K562 (cell line): ENCODE results near the gene AGPAT4. TPM values are rescaled to one million over a fixed set of nuclear protein-coding genes. Genes with fewer than 3 reads are reported as not detected.
A peak's percentile ranks its signal among the peaks of the same experiment; 100 is the strongest.

Experiments used
- CC2D1A ChIP-seq: fragments of 450-650 bp; IDR thresholded peaks from 2 replicates; pipeline ENCODE4 v1.6.1; 2017; ENCODE audit warnings: mild to moderate bottlenecking
- CHD2 ChIP-seq: IDR thresholded peaks from 2 replicates; pipeline ENCODE4 v1.6.1; 2011; ENCODE audit warnings: low read depth, low read length
- EGR1 ChIP-seq: fragments of 450-650 bp; conservative IDR thresholded peaks from 2 replicates; pipeline ENCODE4 v1.6.1; 2017; ENCODE audit warnings: mild to moderate bottlenecking
- FIP1L1 ChIP-seq: fragments of 200-400 bp; formaldehyde crosslinking; IDR thresholded peaks from 2 replicates; pipeline ENCODE4 v1.6.1; 2018; ENCODE audit warnings: mild to moderate bottlenecking, low read depth, low read length; ENCODE audit not compliant: poor library complexity, severe bottlenecking
- FOXA1 ChIP-seq: fragments of 450-650 bp; IDR thresholded peaks from 2 replicates; pipeline ENCODE4 v1.6.1; 2016; ENCODE audit warnings: mild to moderate bottlenecking, borderline replicate concordance
- GABPB1 ChIP-seq: sonication (generic); formaldehyde crosslinking; IDR thresholded peaks from 2 replicates; pipeline ENCODE4 v1.8.0; 2022; ENCODE audit warnings: mild to moderate bottlenecking, missing genetic modification reagents
- GATAD2B ChIP-seq: fragments of 450-650 bp; IDR thresholded peaks from 2 replicates; pipeline ENCODE4 v1.6.1; 2017; ENCODE audit warnings: mild to moderate bottlenecking, borderline replicate concordance
- HMG20B ChIP-seq: fragments of 250-450 bp; sonication (Bioruptor Pico); IDR thresholded peaks from 2 replicates; pipeline ENCODE4 v1.5.0; 2021; ENCODE audit warnings: mild to moderate bottlenecking
- KDM1A ChIP-seq, 2 experiments: fragments of 450-650 bp; IDR thresholded peaks; 2 replicates each; pipeline ENCODE4 v1.6.1; 2016; ENCODE audit warnings: mild to moderate bottlenecking in 2 of 2
- MAFK ChIP-seq: IDR thresholded peaks from 2 replicates; pipeline ENCODE4 v1.6.1; 2011; ENCODE audit warnings: low read length, improper control_type of control experiment
- RB1 ChIP-seq: fragments of 450-650 bp; IDR thresholded peaks from 2 replicates; pipeline ENCODE4 v1.6.1; 2017; ENCODE audit warnings: low read depth, mild to moderate bottlenecking
- RCOR1 ChIP-seq, 2 experiments: IDR thresholded peaks; 2 replicates each; pipeline ENCODE4 v1.6.1; 2012; ENCODE audit warnings: low read depth in 2 of 2, low read length in 2 of 2, borderline replicate concordance in 1 of 2, improper control_type of control experiment in 1 of 2
- SMARCA5 ChIP-seq: fragments of 450-650 bp; IDR thresholded peaks from 2 replicates; pipeline ENCODE4 v1.6.1; 2016
- STAG1 ChIP-seq: sonication (generic); formaldehyde crosslinking; IDR thresholded peaks from 2 replicates; pipeline ENCODE4 v1.5.0; 2020; ENCODE audit warnings: missing genetic modification reagents, borderline replicate concordance
- WHSC1 ChIP-seq: IDR thresholded peaks from one replicate; pipeline ENCODE4 v1.6.1; 2012; ENCODE audit warnings: low read length, control low read depth, inconsistent platforms
- XRCC3 ChIP-seq: fragments of 450-650 bp; IDR thresholded peaks from 2 replicates; pipeline ENCODE4 v1.6.1; 2017; ENCODE audit warnings: mild to moderate bottlenecking, moderate library complexity
- ZNF140 ChIP-seq: fragments of 250-450 bp; sonication (Bioruptor Pico); IDR thresholded peaks from 2 replicates; pipeline ENCODE4 v1.8.0; 2021; ENCODE audit warnings: moderate library complexity, mild to moderate bottlenecking, inconsistent platforms
- ZNF224 ChIP-seq: sonication (generic); formaldehyde crosslinking; IDR thresholded peaks from 2 replicates; pipeline ENCODE4 v1.8.0; 2022; ENCODE audit warnings: mild to moderate bottlenecking, missing genetic modification reagents
- ZNF507 ChIP-seq: conservative IDR thresholded peaks from 2 replicates; pipeline ENCODE4 v1.6.1; 2017; ENCODE audit warnings: missing genetic modification characterization, missing compliant biosample characterization
- polyA plus RNA-seq, 8 experiments: library from polyadenylated mRNA; depleted of rRNA in 4 of 8; stranded (reverse) in 5 of 8; unstranded in 3 of 8; fragments of >200 nt; fragmentation: Nextera tagmentation in 2 of 8; fragmentation: Illumina TruSeq in 1 of 8; extraction: Ambion mirVana in 2 of 8; extraction: Trizol in 1 of 8; gene quantifications; 2 replicates each; pipeline versions ENCODE4 v1.2.1 to v1.2.3, GENCODE V29; 2011 to 2014; ENCODE audit warnings: inconsistent platforms in 1 of 8, missing spikeins in 1 of 8
- total RNA-seq, 7 experiments: library from RNA; depleted of rRNA in 6 of 7; stranded (reverse); fragments of >200 nt in 6 of 7; fragmentation: Illumina TruSeq in 2 of 7; extraction: Trizol in 2 of 7; gene quantifications; 2 replicates each; pipeline versions ENCODE4 v1.2.1 to v1.2.3, GENCODE V29; 2011 to 2021; ENCODE audit warnings: low replicate concordance in 1 of 7
- TF ChIP-seq, protein P1 (sequence below): sonication (generic); formaldehyde crosslinking; IDR thresholded peaks from 2 replicates; pipeline ENCODE4 v1.8.0; 2022; ENCODE audit warnings: mild to moderate bottlenecking, low read depth, missing genetic modification reagents
- TF ChIP-seq, protein P2 (sequence below): fragments of 250-450 bp; sonication (Bioruptor Pico); IDR thresholded peaks from 2 replicates; pipeline ENCODE4 v1.8.0; 2022; ENCODE audit warnings: inconsistent platforms, mild to moderate bottlenecking, moderate library complexity, borderline replicate concordance
- TF ChIP-seq, protein P3 (sequence below): fragments of 450-650 bp; formaldehyde crosslinking; IDR thresholded peaks from 2 replicates; pipeline ENCODE4 v1.4.0; 2020; ENCODE audit warnings: mild to moderate bottlenecking, moderate library complexity
- TF ChIP-seq, protein P4 (sequence below): fragments of 250-450 bp; sonication (Bioruptor Pico); IDR thresholded peaks from 2 replicates; pipeline ENCODE4 v1.5.0; 2022; ENCODE audit warnings: mild to moderate bottlenecking
- TF ChIP-seq, protein P5 (sequence below): fragments of 450-650 bp; formaldehyde crosslinking; IDR thresholded peaks from 2 replicates; pipeline ENCODE4 v1.4.0; 2020; ENCODE audit warnings: mild to moderate bottlenecking, moderate library complexity

The AGPAT4 gene
- total and polyA plus RNA-seq, 9 of the 15 experiments (the other 6 are each of a cell fraction or from before 2014, with no cell fraction given) = 2.2 to 15.0 (median 5.7) TPM

DNA sequence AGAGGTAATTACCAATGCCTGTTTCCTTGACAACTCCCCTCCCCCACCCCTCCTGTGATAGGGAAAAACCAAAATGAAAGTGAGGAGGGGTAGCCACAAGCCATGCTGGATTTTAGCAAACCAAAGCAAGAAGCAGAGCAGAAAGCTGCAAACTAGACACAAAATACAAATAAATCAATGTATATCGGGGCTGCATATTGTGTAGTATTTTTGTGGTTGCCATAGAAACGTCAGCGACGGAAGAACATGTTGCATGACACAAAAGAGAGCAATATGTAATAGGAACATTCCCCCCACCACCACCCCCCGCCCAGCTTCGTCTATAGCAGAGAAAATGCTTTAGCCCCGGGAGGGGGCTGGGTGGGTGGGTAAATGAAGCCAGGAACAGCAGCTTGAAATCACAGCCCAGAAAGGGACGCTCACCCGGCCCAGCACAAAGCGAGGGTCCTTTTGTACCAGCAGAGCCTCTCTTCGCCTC lies 548 bp downstream of the AGPAT4 start (continued):
- TF ChIP-seq FOXA1 (no peak), GABPB1 (no peak), GATAD2B (no peak), STAG1 (CRISPR knock-in tag) (no peak), WHSC1 (no peak), RCOR1 (IDR thresholded peaks at IDR 0.05; ENCODE audit: borderline replicate concordance in 1 of 2, low read depth in 2 of 2, low read length in 2 of 2) (no peak), XRCC3 (no peak), CHD2 (peak; percentile 70), FIP1L1 (no peak), RB1 (no peak), SMARCA5 (no peak), CC2D1A (no peak), KDM1A (IDR thresholded peaks at IDR 0.05) (peak in 1 of 2 experiments; percentile 18; a peak in 1 of 4 replicates), ZNF224 (no peak), EGR1 (no peak; the same call in 1 of the 2 replicates), ZNF507 (tag) (no peak), ZNF140 (CRISPR knock-in tag) (no peak), MAFK (no peak), HMG20B (CRISPR knock-in tag) (no peak)
- TF ChIP-seq, protein P1, sequence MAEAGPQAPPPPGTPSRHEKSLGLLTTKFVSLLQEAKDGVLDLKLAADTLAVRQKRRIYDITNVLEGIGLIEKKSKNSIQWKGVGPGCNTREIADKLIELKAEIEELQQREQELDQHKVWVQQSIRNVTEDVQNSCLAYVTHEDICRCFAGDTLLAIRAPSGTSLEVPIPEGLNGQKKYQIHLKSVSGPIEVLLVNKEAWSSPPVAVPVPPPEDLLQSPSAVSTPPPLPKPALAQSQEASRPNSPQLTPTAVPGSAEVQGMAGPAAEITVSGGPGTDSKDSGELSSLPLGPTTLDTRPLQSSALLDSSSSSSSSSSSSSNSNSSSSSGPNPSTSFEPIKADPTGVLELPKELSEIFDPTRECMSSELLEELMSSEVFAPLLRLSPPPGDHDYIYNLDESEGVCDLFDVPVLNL = no peak
- TF ChIP-seq, protein P2, sequence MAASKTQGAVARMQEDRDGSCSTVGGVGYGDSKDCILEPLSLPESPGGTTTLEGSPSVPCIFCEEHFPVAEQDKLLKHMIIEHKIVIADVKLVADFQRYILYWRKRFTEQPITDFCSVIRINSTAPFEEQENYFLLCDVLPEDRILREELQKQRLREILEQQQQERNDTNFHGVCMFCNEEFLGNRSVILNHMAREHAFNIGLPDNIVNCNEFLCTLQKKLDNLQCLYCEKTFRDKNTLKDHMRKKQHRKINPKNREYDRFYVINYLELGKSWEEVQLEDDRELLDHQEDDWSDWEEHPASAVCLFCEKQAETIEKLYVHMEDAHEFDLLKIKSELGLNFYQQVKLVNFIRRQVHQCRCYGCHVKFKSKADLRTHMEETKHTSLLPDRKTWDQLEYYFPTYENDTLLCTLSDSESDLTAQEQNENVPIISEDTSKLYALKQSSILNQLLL (CRISPR knock-in tag) = no peak
- TF ChIP-seq, protein P3, sequence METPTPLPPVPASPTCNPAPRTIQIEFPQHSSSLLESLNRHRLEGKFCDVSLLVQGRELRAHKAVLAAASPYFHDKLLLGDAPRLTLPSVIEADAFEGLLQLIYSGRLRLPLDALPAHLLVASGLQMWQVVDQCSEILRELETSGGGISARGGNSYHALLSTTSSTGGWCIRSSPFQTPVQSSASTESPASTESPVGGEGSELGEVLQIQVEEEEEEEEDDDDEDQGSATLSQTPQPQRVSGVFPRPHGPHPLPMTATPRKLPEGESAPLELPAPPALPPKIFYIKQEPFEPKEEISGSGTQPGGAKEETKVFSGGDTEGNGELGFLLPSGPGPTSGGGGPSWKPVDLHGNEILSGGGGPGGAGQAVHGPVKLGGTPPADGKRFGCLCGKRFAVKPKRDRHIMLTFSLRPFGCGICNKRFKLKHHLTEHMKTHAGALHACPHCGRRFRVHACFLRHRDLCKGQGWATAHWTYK (CRISPR knock-in tag) = no peak
- TF ChIP-seq, protein P4, sequence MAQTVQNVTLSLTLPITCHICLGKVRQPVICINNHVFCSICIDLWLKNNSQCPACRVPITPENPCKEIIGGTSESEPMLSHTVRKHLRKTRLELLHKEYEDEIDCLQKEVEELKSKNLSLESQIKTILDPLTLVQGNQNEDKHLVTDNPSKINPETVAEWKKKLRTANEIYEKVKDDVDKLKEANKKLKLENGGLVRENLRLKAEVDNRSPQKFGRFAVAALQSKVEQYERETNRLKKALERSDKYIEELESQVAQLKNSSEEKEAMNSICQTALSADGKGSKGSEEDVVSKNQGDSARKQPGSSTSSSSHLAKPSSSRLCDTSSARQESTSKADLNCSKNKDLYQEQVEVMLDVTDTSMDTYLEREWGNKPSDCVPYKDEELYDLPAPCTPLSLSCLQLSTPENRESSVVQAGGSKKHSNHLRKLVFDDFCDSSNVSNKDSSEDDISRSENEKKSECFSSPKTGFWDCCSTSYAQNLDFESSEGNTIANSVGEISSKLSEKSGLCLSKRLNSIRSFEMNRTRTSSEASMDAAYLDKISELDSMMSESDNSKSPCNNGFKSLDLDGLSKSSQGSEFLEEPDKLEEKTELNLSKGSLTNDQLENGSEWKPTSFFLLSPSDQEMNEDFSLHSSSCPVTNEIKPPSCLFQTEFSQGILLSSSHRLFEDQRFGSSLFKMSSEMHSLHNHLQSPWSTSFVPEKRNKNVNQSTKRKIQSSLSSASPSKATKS = no peak
- TF ChIP-seq, protein P5, sequence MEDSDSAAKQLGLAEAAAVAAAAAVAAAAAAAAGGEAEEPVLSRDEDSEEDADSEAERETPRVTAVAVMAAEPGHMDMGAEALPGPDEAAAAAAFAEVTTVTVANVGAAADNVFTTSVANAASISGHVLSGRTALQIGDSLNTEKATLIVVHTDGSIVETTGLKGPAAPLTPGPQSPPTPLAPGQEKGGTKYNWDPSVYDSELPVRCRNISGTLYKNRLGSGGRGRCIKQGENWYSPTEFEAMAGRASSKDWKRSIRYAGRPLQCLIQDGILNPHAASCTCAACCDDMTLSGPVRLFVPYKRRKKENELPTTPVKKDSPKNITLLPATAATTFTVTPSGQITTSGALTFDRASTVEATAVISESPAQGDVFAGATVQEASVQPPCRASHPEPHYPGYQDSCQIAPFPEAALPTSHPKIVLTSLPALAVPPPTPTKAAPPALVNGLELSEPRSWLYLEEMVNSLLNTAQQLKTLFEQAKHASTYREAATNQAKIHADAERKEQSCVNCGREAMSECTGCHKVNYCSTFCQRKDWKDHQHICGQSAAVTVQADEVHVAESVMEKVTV = no peak
